HCT116 (cell line): ENCODE data around the gene ILDR2. TPM values are rescaled to one million over a fixed set of nuclear protein-coding genes. Genes with fewer than 3 reads are reported as not detected.

ENCODE experiments used
- ATF3 ChIP-seq: IDR thresholded peaks from 2 replicates; pipeline ENCODE4 v1.6.1; 2012
- CBX3 ChIP-seq: IDR thresholded peaks from 2 replicates; pipeline ENCODE4 v1.6.1; 2012; ENCODE audit warnings: low read depth
- CEBPB ChIP-seq: IDR thresholded peaks from 2 replicates; pipeline ENCODE4 v1.6.1; 2012; ENCODE audit warnings: low read depth
- EGR1 ChIP-seq: IDR thresholded peaks from 2 replicates; pipeline ENCODE4 v1.6.1; 2012; ENCODE audit warnings: low read depth
- EZH2phosphoT487 ChIP-seq: fragments of 200-600 bp; IDR thresholded peaks from 2 replicates; pipeline ENCODE4 v1.6.1; 2018; ENCODE audit warnings: antibody characterized with exemption, borderline replicate concordance
- JUND ChIP-seq: IDR thresholded peaks from 2 replicates; pipeline ENCODE4 v1.6.1; 2012
- MAX ChIP-seq: IDR thresholded peaks from 2 replicates; pipeline ENCODE4 v1.6.1; 2012
- POLR2AphosphoS5 ChIP-seq: IDR thresholded peaks from 2 replicates; pipeline ENCODE4 v1.6.1; 2011; ENCODE audit warnings: mild to moderate bottlenecking, low read depth, low read length, moderate library complexity
- RAD21 ChIP-seq: IDR thresholded peaks from 2 replicates; pipeline ENCODE4 v1.6.1; 2012; ENCODE audit warnings: low read depth, mild to moderate bottlenecking
- SIN3A ChIP-seq: IDR thresholded peaks from 2 replicates; pipeline ENCODE4 v1.6.1; 2012; ENCODE audit warnings: low read depth
- SP1 ChIP-seq: IDR thresholded peaks from 2 replicates; pipeline ENCODE4 v1.6.1; 2012; ENCODE audit warnings: low read depth
- TCF7L2 ChIP-seq: IDR thresholded peaks from 2 replicates; pipeline ENCODE4 v1.7.0; 2011; ENCODE audit warnings: borderline replicate concordance, inconsistent platforms; ENCODE audit not compliant: insufficient read depth, insufficient read length; ENCODE audit errors: extremely low read depth
- ZBTB33 ChIP-seq: IDR thresholded peaks from 2 replicates; pipeline ENCODE4 v1.6.1; 2011; ENCODE audit warnings: mild to moderate bottlenecking, low read length, moderate library complexity; ENCODE audit not compliant: insufficient replicate concordance; ENCODE audit errors: extremely low read depth
- ZFX ChIP-seq: fragments of 450-650 bp; IDR thresholded peaks from 2 replicates; pipeline ENCODE4 v1.6.1; 2017
- ZNF274 ChIP-seq: fragments of 200-500 bp; sonication (Bioruptor generic); IDR thresholded peaks from 2 replicates; pipeline ENCODE4 v1.6.1; 2014; ENCODE audit warnings: mild to moderate bottlenecking, low read depth, low read length, inconsistent platforms
- total RNA-seq: library from RNA; stranded (reverse); gene quantifications from one replicate; pipeline ENCODE4 v1.2.1, GENCODE V29; 2021; ENCODE audit not compliant: unreplicated experiment

Gene ILDR2
- total RNA-seq, 1 experiment from 2014 or later, result 2.4 TPM

GRCh38 chr1:166910396-166910994 lies 64.8 kb downstream of the ILDR2 start (continued):
- TF ChIP-seq MAX (peak; percentile 58), EGR1 (no peak), JUND (peak; percentile 61; the same call in 1 of the 2 replicates), ZBTB33 (no peak), RAD21 (peak; percentile 95), SP1 (0 out of 2 replicates have a peak, but pooled peaks have one; percentile 16), ZNF274 (no peak), TCF7L2 (no peak), SIN3A (no peak), ZFX (no peak), ATF3 (no peak), EZH2phosphoT487 (no peak), POLR2AphosphoS5 (no peak), CBX3 (no peak; the same call in 1 of the 2 replicates), CEBPB (no peak)
